ENCODE data around the gene NCOA7. TPM values are rescaled to one million over a fixed set of nuclear protein-coding genes. Genes with fewer than 3 reads are reported as not detected.
A peak's percentile ranks its signal among the peaks of the same experiment; 100 is the strongest.

Gene NCOA7
- total RNA-seq, 2 donors from 2014 or later, result 26.5 to 30.0 TPM

DNA sequence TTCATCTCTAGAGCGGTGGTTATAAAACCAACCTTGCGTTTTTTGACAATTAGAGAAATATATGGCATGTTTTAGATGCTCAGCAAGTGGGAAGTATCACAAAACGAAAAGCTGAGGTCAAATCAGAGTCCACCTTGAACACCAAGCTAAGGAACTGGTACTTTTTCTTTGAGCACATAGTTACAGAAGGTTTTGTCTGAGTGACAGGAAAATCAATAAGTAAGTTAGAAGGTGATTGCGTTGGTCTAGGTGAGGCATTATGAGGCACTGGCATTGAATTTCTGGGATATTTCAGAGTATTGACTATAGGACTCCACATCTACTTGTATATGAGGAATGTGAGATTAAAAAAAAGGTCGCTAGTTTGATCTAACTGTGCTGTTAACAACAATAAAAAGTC is 165.2 kb downstream of the NCOA7 start:
- no peak for ATAC-seq
- intact Hi-C loops (cut with DNase I), result loop anchor here (10.0 kb wide), 1 partner anchor 51 kb away; no protein-coding TSS in a partner anchor
- 22 to 30% methylated on average over 5 of the region's 5 CpGs for WGBS, 2 donors

GRCh38 chr6:125956506-125957390 is 166.0 kb downstream of the NCOA7 start, which contains the start of gene HINT3:
TSS of gene HINT3 (plus strand) at chr6:125956770. CDS start at chr6:125956978, 208 bp downstream.
- Histone ChIP-seq H3K4me1 (peaks cover 42% of the 10 kb centered on the region), H3K4me3 (peak within 1 kb of the TSS; percentile 81 to 82), H3K36me3 (replicated peaks in 1 of 2; ENCODE audit: insufficient read depth in 1 of 2, low read depth in 2 of 2) (no peaks in the 10 kb centered on the region), H3K27me3 (no peaks in the 10 kb centered on the region), H3K27ac (peak within 1 kb of the TSS; percentile 78 to 96 (median 93)), H3K9me3 (no peaks in the 10 kb centered on the region)
- intact Hi-C loops (cut with DNase I), result loop anchor here (10.0 kb wide), 1 partner anchor 52 kb away; no protein-coding TSS in a partner anchor
- DNase-seq, result peak; percentile 97 to 98 (median 98)
- WGBS, 2 donors, result 0% methylated on average over 36 to 82 of the region's 82 CpGs
- peak; percentile 97 to 99 (median 98) for TF ChIP-seq CTCF (IDR thresholded peaks at IDR 0.05)
- TF ChIP-seq POLR2A (IDR thresholded peaks at IDR 0.05), result peak in 2 of 3 donors; percentile 77 to 80
- ATAC-seq, result peak; percentile 91

More for the DNA sequence above, 165.2 kb downstream of the NCOA7 start:
- H3K4me1 ChIP-seq, result peaks cover 36% of the 10 kb centered on the region
- no peak for DNase-seq
- no peaks in the 10 kb centered on the region for H3K27me3 ChIP-seq
- H3K36me3 ChIP-seq (replicated peaks in 1 of 2; ENCODE audit: insufficient read depth in 1 of 2, low read depth in 2 of 2), result no peaks in the 10 kb centered on the region
- peak overlapping the region in 3 of 4 donors; percentile 91 to 96 (median 95) for H3K27ac ChIP-seq
- no peak overlapping the region for H3K4me3 ChIP-seq
- TF ChIP-seq POLR2A (IDR thresholded peaks at IDR 0.05) (no peak), CTCF (IDR thresholded peaks at IDR 0.05) (no peak)
- H3K9me3 ChIP-seq, result no peaks in the 10 kb centered on the region

- no peaks in the 10 kb centered on the region for H3K27me3 ChIP-seq
- TF ChIP-seq POLR2A (IDR thresholded peaks at IDR 0.05) (no peak), CTCF (IDR thresholded peaks at IDR 0.05) (no peak)
- H3K9me3 ChIP-seq, result no peaks in the 10 kb centered on the region
- DNase-seq (no peak), ATAC-seq (no peak)
- no peaks in the 10 kb centered on the region for H3K36me3 ChIP-seq (replicated peaks in 1 of 2; ENCODE audit: insufficient read depth in 1 of 2, low read depth in 2 of 2)
- intact Hi-C loops (cut with DNase I), result loop anchor here (10.0 kb wide), 1 partner anchor 53 kb away; no protein-coding TSS in a partner anchor
- 0% methylated on average over 3 of the region's 3 CpGs for WGBS, 2 donors
- H3K4me1 ChIP-seq, result peaks cover 42% of the 10 kb centered on the region
- peak overlapping the region; percentile 78 to 96 (median 93) for H3K27ac ChIP-seq
- H3K4me3 ChIP-seq, result peak overlapping the region; percentile 81 to 82
These were observed 166.6 kb downstream of the NCOA7 start for GRCh38 chr6:125957391-125957693.

DNA sequence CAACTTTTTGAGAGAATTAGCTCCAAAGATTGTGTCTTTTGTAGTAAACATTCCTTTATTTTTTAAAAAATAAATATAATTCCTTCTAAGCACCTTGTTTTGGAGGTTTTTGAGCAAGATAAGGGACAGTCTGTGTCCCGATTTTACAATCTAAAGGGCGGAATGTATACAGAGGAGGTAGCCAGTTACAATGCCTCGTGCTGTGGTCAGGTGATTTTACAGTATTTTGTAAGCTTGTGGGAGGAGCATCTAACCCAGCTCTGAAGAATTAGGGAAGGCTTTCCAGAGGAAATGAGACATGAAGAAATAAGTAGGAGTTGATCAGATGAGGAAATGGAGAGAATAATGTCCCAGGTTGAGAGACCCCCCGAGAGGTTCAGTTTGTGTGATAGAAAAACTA is 167.1 kb downstream of the NCOA7 start:
- H3K27me3 ChIP-seq, result no peaks in the 10 kb centered on the region
- DNase-seq (peak in 3 of 4 donors; percentile 19 to 52 (median 47)), ATAC-seq (peak; percentile 18)
- intact Hi-C loops (cut with DNase I), result loop anchor here (10.0 kb wide), 1 partner anchor 53 kb away; no protein-coding TSS in a partner anchor
- peak in 1 of 3 donors; percentile 9 for TF ChIP-seq POLR2A (IDR thresholded peaks at IDR 0.05)
- no peak for TF ChIP-seq CTCF (IDR thresholded peaks at IDR 0.05)
- H3K4me3 ChIP-seq, result no peak overlapping the region
- peaks cover 42% of the 10 kb centered on the region for H3K4me1 ChIP-seq
- 13 to 19% methylated on average over 4 of the region's 4 CpGs for WGBS, 2 donors
- H3K36me3 ChIP-seq (replicated peaks in 1 of 2; ENCODE audit: insufficient read depth in 1 of 2, low read depth in 2 of 2), result no peaks in the 10 kb centered on the region
- H3K27ac ChIP-seq, result peak overlapping the region; percentile 78 to 96 (median 93)
- H3K9me3 ChIP-seq, result no peaks in the 10 kb centered on the region
